ENCODE results near the gene PADI3.

The PADI3 gene

DNA sequence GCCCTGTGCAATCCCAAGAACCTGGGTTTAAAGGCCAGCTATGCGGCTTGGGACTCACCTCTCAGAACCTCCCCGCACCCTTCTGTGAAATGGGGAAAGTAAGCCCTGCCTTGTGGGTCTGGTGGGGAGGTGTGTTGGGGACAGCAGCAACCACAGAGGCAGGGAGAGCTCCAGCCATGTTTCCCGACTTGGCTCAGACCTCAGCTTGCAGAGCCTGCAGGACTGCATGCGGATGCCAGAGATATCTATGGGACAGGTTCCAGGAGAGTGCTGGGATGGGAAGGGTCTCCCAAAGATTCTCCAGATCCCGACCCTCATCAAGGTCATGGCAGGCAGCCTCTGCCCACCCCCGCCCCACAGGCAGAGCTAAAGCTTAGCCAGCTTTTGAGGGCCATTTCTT is 23.8 kb upstream of the PADI3 start:
- ATAC-seq (ENCODE audit: low read depth): no peak
- Mint-ChIP-seq H3K9me3 (no peaks in the 10 kb centered on the region), H3K27ac (no peak overlapping the region), H3K36me3 (no peaks in the 10 kb centered on the region), H3K4me3 (no peak overlapping the region), H3K27me3 (peaks cover 10% of the 10 kb centered on the region), H3K4me1 (no peaks in the 10 kb centered on the region)
- DNase-seq (ENCODE audit: low spot score in 2 of 2): no peak

GRCh38 chr1:17227358-17227915 is 21.5 kb upstream of the PADI3 start:
- Mint-ChIP-seq H3K36me3 (no peaks in the 10 kb centered on the region), H3K27me3 (peaks cover 7% of the 10 kb centered on the region), H3K9me3 (no peaks in the 10 kb centered on the region), H3K4me1 (peaks cover 3% of the 10 kb centered on the region), H3K27ac (no peak overlapping the region), H3K4me3 (no peak overlapping the region)
- ATAC-seq (ENCODE audit: low read depth) (no peak), DNase-seq (ENCODE audit: low spot score in 2 of 2) (no peak)

DNA sequence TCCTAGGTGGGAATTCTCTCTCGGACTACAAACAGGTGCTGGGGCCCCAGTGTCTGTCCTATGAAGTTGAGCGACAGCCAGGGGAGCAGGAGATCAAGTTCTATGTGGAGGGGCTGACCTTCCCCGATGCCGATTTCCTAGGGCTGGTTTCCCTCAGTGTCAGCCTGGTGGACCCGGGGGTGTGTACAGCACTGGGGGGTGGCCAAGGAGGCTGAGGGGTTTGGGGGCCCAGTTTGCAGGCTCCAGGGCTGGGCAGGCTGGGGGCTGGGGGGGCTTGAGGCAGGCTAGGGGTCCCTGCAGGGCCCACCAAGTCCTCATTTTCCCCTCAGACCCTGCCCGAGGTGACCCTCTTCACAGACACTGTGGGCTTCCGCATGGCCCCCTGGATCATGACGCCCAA is 20.3 kb upstream of the PADI3 start:
- DNase-seq (ENCODE audit: low spot score in 2 of 2) (no peak), ATAC-seq (ENCODE audit: low read depth) (no peak)
- no peaks in the 10 kb centered on the region for H3K36me3 Mint-ChIP-seq

DNA sequence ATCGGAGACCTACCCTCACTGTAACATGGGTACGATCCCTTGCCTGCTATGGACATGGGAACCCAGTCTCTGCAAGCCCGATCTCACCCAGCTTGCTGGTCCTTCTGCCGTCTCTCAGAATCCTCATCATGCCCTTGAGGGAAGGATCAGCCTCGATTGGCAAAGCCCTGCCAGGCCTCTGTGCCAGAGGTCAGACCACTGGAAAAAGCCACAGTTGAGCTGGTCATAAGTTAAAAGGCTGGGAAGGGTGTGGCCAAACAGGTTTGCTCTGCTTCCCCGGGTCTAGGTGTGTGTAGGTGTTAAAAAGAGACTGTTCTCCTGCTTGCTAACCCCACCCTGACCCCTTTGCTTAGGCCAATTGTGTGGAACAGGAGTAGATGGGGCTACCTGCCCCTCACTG is 19.5 kb upstream of the PADI3 start:
- no peak for ATAC-seq (ENCODE audit: low read depth)
- H3K4me3 Mint-ChIP-seq: no peak overlapping the region
- H3K9me3 Mint-ChIP-seq: no peaks in the 10 kb centered on the region

More for the DNA sequence above, 20.3 kb upstream of the PADI3 start:
- peaks cover 3% of the 10 kb centered on the region for H3K4me1 Mint-ChIP-seq
- peaks cover 3% of the 10 kb centered on the region for H3K27me3 Mint-ChIP-seq
- H3K4me3 Mint-ChIP-seq: no peak overlapping the region
- H3K9me3 Mint-ChIP-seq: no peaks in the 10 kb centered on the region
- no peak overlapping the region for H3K27ac Mint-ChIP-seq

GRCh38 chr1:17230106-17230505 is 18.8 kb upstream of the PADI3 start:
- Mint-ChIP-seq H3K36me3 (no peaks in the 10 kb centered on the region), H3K4me1 (peaks cover 3% of the 10 kb centered on the region), H3K9me3 (no peaks in the 10 kb centered on the region), H3K27ac (no peak overlapping the region), H3K4me3 (no peak overlapping the region), H3K27me3 (peaks cover 4% of the 10 kb centered on the region)
- DNase-seq (ENCODE audit: low spot score in 2 of 2) (no peak), ATAC-seq (ENCODE audit: low read depth) (no peak)

More for the DNA sequence above, 19.5 kb upstream of the PADI3 start:
- Mint-ChIP-seq H3K36me3 (no peaks in the 10 kb centered on the region), H3K27me3 (peaks cover 3% of the 10 kb centered on the region), H3K27ac (no peak overlapping the region), H3K4me1 (peaks cover 3% of the 10 kb centered on the region)
- DNase-seq (ENCODE audit: low spot score in 2 of 2): no peak

- no peak overlapping the region for H3K27ac Mint-ChIP-seq
- no peaks in the 10 kb centered on the region for H3K9me3 Mint-ChIP-seq
- peaks cover 4% of the 10 kb centered on the region for H3K27me3 Mint-ChIP-seq
- ATAC-seq (ENCODE audit: low read depth) (no peak), DNase-seq (ENCODE audit: low spot score in 2 of 2) (no peak)
- H3K36me3 Mint-ChIP-seq: no peaks in the 10 kb centered on the region
- H3K4me3 Mint-ChIP-seq: no peak overlapping the region
- H3K4me1 Mint-ChIP-seq: peaks cover 3% of the 10 kb centered on the region
Observed at GRCh38 chr1:17230671-17231310, 18.1 kb upstream of the PADI3 start.

DNA sequence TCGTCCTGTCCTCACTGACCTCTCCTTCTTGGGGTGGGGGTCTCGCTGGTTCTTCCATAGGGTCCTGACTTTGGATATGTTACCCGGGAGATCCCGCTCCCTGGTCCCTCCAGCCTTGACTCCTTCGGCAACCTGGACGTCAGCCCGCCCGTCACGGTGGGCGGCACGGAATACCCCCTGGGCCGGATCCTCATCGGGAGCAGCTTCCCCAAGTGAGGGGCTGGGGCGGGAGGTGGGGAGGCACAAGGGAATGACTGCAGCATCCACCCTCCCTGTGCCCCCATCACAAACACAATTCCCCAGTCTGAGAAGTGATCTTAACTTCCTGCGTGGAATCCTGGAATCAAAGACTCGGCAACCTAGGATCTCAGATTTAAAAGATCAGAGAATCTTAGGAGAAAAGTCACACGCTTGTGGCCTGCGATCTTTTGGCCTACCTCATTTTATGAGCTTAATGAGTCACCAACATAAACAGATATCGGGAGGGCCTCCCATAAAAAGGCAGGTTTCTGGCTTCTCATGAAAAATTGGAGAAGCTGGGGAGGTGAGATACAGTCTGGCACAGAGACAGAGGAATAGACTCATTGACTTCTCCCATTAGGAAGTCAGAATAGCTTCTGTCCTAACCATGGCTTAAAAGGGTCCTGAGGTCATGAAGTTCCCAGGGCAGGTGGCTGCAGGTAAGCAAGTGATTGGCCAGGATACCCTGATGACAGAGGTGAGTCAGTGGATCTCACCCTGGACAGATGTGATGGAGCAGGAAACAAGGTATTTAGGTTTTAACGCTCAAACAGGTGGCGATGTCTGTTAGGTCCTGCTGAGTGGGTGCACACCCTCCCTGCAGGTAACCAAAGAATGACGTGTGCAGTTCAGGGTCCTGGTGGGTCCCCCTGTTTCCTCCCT is 15.9 kb upstream of the PADI3 start:
- H3K27ac Mint-ChIP-seq: no peak overlapping the region
- H3K9me3 Mint-ChIP-seq: no peaks in the 10 kb centered on the region
- no peak overlapping the region for H3K4me3 Mint-ChIP-seq
- peaks cover 3% of the 10 kb centered on the region for H3K4me1 Mint-ChIP-seq
- peaks cover 4% of the 10 kb centered on the region for H3K27me3 Mint-ChIP-seq
- DNase-seq (ENCODE audit: low spot score in 2 of 2): no peak
- H3K36me3 Mint-ChIP-seq: no peaks in the 10 kb centered on the region
- no peak for ATAC-seq (ENCODE audit: low read depth)

DNA sequence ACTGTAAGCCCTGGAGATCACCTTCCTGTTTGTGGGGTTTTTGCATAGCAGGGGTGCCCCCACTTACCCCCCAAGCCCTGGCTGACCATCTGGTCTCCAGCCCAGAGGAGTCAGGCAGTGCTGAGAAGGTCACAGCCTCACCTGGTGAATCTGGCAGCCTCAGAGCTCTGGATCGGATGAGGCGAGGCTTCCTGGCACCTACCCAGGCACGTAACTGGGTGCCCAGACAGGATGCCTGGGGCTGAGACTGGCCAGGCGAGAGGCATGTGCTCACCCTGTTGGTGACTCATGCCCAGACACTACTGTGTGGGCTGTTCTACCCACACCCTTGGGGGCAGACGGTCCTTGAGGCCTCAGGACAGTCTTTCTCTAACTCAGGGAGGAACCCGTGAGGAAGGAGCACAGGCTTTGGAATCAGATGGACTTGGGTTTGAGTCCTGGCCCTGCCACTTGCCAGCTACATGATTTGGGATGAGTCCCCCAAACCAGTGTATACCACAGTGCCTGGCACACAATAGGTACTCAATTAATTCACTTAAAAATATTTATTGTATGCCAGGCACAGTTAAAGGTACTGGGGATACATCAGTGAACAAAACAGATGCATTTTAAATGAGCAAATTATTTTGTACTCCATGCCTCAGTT is 15.1 kb upstream of the PADI3 start:
- no peak for DNase-seq (ENCODE audit: low spot score in 2 of 2)
- Mint-ChIP-seq H3K9me3 (no peaks in the 10 kb centered on the region), H3K4me1 (peaks cover 3% of the 10 kb centered on the region), H3K27ac (no peak overlapping the region), H3K36me3 (no peaks in the 10 kb centered on the region), H3K4me3 (no peak overlapping the region), H3K27me3 (peaks cover 4% of the 10 kb centered on the region)
- ATAC-seq (ENCODE audit: low read depth): no peak

DNA sequence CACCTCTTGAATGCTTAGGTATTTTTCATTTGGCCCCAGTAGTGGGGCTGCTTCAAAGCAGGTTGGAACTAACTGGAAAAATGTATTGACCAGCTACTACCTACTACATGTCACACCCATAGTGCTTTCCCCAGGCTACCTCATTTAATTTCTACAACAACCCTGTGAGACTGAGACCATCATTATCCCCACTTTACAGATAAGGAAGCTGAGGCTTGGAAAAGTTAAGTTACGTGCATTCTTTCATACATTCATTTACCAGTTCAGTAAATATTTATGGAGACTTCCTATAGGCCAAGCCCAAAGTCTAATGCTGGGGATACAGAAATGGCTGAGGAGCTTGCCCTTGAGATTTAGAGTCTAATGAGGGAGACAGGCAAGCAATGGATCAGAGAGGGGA is 14.5 kb upstream of the PADI3 start:
- peaks cover 4% of the 10 kb centered on the region for H3K27me3 Mint-ChIP-seq
- no peak overlapping the region for H3K4me3 Mint-ChIP-seq
- H3K27ac Mint-ChIP-seq: no peak overlapping the region
- no peaks in the 10 kb centered on the region for H3K9me3 Mint-ChIP-seq
- H3K36me3 Mint-ChIP-seq: no peaks in the 10 kb centered on the region
- H3K4me1 Mint-ChIP-seq: peaks cover 3% of the 10 kb centered on the region
- ATAC-seq (ENCODE audit: low read depth) (no peak), DNase-seq (ENCODE audit: low spot score in 2 of 2) (no peak)

GRCh38 chr1:17235135-17235885 is 13.6 kb upstream of the PADI3 start:
- H3K27ac Mint-ChIP-seq: no peak overlapping the region
- H3K27me3 Mint-ChIP-seq: peaks cover 4% of the 10 kb centered on the region
- ATAC-seq (ENCODE audit: low read depth) (no peak), DNase-seq (ENCODE audit: low spot score in 2 of 2) (no peak)
- H3K4me3 Mint-ChIP-seq: no peak overlapping the region
- peaks cover 3% of the 10 kb centered on the region for H3K4me1 Mint-ChIP-seq
- no peaks in the 10 kb centered on the region for H3K9me3 Mint-ChIP-seq
- H3K36me3 Mint-ChIP-seq: no peaks in the 10 kb centered on the region

GRCh38 chr1:17236779-17237560 is 11.9 kb upstream of the PADI3 start:
- H3K4me1 Mint-ChIP-seq: no peaks in the 10 kb centered on the region
- no peak overlapping the region for H3K27ac Mint-ChIP-seq
- H3K9me3 Mint-ChIP-seq: no peaks in the 10 kb centered on the region
- H3K4me3 Mint-ChIP-seq: no peak overlapping the region
- ATAC-seq (ENCODE audit: low read depth) (peak; percentile 95), DNase-seq (ENCODE audit: low spot score in 2 of 2) (peak; percentile 88 to 97)
- peaks cover 4% of the 10 kb centered on the region for H3K27me3 Mint-ChIP-seq
- H3K36me3 Mint-ChIP-seq: no peaks in the 10 kb centered on the region

DNA sequence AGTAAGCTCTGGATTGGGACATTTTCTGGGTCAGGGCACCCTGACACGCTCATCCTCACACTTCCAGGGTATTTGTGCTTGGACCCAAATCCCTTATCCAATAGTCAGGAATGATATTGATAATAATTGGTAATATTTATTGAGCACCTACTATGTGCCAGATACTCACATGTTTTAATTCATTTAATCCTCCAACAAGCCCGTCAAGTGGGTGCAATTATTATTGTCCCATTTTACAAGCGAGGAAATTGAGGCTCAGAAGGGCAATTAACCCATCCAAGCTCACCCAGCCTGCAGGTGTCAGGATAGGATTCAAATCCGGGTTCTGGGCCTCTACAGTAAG is 11.4 kb upstream of the PADI3 start:
- H3K27ac Mint-ChIP-seq: no peak overlapping the region
- DNase-seq (ENCODE audit: low spot score in 2 of 2) (no peak), ATAC-seq (ENCODE audit: low read depth) (no peak)
- H3K27me3 Mint-ChIP-seq: peaks cover 2% of the 10 kb centered on the region
- H3K4me3 Mint-ChIP-seq: no peak overlapping the region
- no peaks in the 10 kb centered on the region for H3K36me3 Mint-ChIP-seq
- H3K4me1 Mint-ChIP-seq: no peaks in the 10 kb centered on the region
- no peaks in the 10 kb centered on the region for H3K9me3 Mint-ChIP-seq

GRCh38 chr1:17239420-17239819 is 9.5 kb upstream of the PADI3 start:
- H3K27me3 Mint-ChIP-seq: peaks cover 2% of the 10 kb centered on the region

More at GRCh38 chr1:17239420-17239819, 9.5 kb upstream of the PADI3 start:
- Mint-ChIP-seq H3K9me3 (no peaks in the 10 kb centered on the region), H3K36me3 (no peaks in the 10 kb centered on the region), H3K4me3 (no peak overlapping the region), H3K27ac (no peak overlapping the region), H3K4me1 (no peaks in the 10 kb centered on the region)
- ATAC-seq (ENCODE audit: low read depth): no peak
- DNase-seq (ENCODE audit: low spot score in 2 of 2): no peak

Measured in memory B cell (primary cell).